HG03135 (cell line): ENCODE results near the gene PCBD1.
A peak's percentile ranks its signal among the peaks of the same experiment; 100 is the strongest.

Experiments used
- ATAC-seq: cut with Tn5 transposase; IDR thresholded peaks from one replicate; pipeline ENCODE4 v1.9.1; 2021; ENCODE audit warnings: mild to moderate bottlenecking, moderate library complexity; ENCODE audit not compliant: unreplicated experiment

The PCBD1 gene

DNA sequence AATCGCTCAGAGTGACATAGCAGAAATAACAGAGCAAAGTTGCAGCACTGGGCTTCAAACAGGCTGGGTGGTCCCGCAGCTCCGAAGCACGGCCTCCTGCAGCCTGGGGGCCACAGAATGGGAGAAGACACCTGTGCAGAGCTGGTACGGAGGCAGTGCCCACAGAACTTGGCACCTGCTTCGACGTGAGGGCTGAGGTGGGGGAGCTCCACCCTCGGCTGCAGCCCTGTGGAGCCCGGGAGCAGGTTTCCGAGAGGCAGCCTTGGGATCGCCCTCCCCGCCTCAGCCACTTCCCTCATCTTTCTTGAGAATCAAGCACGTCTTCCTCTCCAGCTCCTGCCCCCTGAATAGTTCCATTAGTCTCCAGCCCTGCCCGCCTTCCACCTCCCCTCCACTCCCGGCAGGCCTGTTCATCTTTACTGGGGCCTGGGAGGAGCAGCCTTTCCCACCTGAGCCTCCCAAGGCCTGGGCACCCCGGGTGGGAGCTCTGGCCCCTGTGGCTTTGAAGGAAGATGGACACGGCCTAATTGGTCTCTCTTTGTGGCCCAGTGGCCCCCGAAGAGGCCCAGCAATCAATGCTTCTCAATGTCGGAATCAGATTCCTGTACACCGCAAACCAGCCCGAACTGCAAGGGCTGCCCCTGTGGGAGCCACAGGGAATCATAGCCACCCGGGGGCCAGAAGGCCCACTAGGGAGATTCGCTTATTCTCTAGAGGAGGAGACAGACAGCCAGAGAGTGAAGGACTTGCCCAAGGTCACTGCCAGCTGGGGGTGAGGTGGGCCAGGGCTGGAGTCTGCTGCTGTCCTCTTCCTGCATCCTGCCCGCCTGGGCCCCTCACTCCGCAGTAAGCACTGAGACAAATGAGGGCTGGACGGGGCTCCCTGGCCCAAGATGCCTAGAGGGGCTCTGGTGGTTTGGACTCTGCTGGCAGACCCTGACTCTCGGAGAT, 17.0 kb upstream of the PCBD1 start:
- ATAC-seq: no peak

DNA sequence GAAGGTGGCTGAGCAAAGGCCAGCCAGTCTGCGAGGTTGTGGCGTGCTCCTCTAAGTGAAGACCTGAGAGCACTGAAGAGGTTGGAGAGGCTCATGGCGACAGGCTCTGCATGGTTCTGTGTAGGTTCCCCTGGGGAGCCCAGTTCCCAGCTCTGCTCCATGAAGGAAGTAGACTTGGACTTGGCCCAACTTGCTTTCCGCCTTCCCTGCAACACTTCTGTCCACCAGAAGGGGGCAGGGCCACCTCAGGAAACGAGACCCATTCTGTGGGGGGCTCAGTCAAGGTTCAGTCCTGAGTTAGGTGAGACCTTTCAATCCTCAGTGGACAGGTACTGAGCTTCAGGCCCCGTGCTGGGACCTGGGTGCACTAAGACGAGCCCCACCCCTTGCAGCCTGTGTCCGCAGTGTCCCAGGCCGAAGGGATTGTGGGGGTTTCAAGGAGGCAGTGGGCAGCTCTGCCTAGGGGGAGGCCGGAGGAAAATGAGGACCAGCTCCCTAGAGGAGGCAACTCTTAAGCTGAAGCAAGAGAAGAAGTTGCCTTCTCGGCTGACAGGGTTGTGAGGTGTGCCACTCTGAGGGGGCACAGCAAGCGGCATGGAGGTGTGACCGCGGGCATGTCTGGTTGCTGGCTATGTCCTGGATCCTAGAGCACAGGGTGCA, 15.0 kb upstream of the PCBD1 start:
- no peak for ATAC-seq

DNA sequence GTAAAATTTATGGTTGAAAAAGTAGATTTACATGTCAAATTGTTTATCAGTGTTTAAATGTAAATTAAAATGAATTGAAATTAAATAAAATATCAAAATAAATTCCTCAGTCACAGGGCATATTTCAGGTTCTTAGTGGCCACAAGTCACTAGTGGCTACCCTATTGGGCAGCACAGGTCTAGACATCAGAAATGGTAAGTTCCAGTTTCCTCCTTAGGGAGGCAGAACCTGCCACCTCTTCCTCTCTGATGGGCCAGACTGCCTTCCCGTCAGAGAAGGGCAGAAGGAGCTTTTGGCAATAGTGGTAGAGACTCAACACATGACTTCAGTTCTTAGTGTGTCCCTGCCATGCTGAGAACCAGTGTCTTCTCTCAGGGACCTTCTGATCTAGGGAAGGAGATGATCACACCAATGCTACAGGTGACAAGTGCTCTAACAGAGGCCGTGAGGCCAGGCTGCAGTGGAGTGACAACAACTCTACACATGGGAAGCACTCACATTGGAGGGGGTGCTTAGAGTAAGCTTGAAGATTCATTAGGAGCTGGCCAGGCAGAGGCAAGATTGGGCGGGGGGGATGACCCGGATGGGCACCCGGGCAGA, 14.4 kb upstream of the PCBD1 start:
- no peak for ATAC-seq

GRCh38 chr10:70901276-70901878, 13.0 kb upstream of the PCBD1 start:
- ATAC-seq: no peak

DNA sequence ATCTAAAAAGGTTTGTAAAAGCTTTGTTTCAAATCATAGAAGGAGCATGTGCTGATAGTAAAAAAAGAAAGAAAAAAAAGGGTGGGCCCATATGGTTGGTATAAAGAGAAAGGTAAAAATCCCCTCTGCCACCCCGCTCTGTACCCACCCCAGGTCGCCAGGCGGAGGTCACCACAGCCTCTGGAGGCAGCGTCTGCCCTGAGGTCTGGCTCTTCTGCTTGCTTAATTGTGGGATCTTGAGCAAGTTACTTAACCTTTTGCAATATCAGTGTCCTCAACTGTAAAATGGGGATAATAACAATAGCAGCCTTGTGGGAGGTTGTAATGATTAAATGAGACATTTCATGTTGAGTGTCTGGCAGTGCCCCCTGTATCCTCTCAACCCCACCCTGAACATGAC, 10.7 kb upstream of the PCBD1 start:
- ATAC-seq: no peak

DNA sequence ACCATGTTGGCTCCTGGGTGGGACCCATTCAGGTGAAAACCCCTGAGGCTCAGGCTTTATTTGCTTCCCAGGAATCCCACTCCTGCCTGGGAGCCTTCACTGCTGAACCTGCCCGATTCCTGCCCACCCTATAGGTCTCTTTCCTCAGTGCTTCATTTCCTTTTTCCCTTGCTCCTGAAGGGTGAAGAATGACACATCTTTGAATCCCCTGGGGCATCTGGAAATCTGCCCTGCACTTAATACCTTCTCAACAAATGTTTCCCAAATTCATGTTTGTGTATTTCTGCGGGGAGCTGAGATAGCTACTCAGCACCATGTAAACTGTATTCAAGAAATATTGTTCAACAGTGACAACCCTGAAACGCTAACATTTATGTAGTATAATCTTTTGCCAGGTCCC, 10.3 kb upstream of the PCBD1 start:
- no peak for ATAC-seq

DNA sequence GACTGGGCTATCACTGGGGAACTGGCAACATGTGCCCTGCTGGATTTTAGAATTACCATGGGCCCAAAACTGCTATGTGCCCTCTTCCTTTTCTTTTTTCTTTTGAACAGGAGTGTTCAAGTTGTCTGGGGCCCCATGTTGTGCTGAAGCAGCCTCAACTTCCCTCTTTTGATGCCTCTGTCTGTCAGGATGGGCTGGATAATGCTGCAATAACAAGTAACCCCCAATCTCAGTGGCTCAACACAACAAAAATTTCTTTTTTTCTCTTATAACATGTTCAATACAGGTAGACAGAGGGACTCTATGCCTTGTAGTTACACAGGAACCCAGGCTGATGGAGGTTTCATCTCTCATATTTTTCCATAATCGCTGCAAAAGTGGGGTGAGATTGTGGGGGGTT, 8.2 kb upstream of the PCBD1 start:
- ATAC-seq: no peak

GRCh38 chr10:70894416-70894815, 6.1 kb upstream of the PCBD1 start:
- ATAC-seq: no peak

DNA sequence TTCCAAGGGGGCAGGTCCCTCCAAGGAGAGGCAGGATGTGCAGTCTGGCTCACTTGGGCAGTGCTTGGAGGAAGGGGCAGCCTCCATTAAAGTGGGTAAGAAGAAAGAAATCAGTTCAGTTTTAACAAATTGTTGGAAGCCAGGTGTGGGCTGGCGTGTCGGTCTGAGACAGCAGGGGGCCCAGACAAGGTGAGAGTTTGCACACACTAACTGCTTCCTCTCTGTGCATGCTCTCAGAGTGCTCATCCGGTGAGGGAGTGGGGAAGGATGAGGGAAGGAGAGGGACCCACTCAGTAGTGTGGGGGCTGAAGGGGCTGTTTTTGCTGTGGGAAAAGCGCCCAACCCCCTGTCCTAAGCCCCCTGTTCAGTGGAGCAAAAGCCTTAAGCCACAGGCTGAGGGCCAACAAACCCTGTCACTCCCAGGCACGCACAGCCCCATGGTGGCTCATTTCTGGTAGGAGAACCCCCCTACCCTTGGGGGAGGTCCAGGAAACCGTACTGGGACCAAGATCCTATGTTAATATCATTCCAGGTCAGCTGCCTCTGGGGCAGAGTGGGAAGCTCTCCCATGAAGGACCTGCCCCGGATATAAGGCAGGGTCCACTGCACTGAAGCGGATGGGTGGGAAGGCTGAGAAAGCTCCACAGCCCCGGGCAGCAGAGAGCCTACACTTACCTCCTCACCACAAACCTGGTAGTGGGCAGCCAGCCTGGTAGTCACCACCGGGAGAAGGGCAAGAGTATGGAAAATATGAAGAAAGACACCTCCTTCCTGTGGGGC, 5.1 kb upstream of the PCBD1 start:
- ATAC-seq: no peak

DNA sequence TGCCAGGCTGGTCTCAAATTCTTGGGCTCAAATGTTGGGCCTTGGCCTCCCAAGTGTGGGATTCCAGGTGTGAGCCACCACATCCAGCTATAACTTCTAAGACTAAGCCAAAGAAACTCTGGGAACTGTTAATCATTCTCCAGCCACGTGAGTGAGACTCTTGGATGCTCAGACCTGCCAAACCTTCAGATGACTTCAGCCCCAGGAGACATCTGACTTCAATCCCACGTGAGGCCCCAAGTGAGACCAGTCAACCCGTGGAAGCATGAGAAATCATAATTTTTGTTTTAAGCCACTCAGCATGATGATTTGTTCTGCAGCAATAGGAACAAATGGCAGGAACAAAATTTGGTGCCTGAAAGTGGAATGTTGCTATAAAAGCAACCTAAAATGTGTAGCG, 4.3 kb upstream of the PCBD1 start:
- ATAC-seq: no peak

DNA sequence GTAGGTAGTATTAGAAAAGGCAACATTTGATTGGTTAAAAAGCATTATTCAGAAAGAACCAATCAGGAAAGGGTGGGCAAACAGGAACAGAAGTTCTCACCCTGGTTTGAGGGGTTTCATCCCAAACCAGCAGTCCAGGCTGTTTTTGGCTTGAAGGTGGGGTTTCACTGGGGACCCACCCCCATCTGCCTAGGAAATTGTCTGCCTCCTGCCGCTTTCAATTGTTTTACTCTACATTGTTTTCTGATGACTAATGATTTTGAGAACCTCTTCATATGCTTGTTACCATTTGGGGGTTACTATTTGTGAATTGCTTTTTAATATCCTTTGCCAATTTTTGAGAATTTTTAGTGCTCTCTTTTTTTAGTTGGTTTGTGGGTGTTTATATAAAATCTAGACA, 3.3 kb upstream of the PCBD1 start:
- ATAC-seq: no peak

DNA sequence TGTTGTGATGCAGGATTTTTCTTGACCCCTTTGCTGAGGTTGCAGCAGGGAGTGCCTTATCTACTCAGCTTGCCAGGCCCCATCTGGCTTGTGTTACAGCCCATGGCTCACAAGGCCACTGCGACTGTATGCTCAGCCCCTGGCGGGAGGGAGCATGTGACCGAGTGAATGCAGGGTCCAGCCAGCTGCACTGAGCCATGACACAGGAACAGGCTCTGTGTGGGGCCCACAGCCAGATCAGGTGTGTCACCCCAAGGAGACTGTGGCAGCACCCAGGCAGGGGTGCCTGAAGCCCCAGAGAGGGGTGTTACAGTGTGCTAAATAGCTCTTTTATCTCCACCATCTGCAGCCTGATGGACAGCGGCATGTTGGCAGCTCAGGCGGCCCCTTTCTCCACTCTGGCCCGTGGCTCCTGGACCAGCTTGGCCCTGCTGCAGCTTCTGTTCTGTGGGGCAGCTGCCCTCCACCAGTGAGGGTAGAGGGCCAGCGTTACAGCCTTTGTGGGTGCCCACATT, 2.6 kb upstream of the PCBD1 start:
- ATAC-seq: no peak

DNA sequence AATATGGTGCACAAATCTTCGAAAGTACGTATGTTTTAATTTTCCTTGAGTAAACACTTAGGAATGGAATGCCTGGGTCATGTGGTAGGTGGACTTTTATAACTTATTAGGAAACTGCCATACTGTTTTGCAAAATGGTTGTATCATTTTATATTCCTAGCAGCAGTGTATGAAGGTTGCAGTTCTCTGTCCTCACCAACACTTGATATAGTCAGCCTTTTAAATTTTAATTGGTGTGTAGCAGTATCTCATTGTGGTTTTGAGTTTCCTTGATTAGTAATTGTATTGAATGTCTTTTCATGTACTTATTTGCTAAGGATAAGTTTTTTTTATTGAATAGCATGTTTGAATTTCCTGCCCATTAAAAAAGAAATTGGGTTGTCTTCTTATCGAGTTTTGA, 926 bp upstream of the PCBD1 start:
- no peak for ATAC-seq

DNA sequence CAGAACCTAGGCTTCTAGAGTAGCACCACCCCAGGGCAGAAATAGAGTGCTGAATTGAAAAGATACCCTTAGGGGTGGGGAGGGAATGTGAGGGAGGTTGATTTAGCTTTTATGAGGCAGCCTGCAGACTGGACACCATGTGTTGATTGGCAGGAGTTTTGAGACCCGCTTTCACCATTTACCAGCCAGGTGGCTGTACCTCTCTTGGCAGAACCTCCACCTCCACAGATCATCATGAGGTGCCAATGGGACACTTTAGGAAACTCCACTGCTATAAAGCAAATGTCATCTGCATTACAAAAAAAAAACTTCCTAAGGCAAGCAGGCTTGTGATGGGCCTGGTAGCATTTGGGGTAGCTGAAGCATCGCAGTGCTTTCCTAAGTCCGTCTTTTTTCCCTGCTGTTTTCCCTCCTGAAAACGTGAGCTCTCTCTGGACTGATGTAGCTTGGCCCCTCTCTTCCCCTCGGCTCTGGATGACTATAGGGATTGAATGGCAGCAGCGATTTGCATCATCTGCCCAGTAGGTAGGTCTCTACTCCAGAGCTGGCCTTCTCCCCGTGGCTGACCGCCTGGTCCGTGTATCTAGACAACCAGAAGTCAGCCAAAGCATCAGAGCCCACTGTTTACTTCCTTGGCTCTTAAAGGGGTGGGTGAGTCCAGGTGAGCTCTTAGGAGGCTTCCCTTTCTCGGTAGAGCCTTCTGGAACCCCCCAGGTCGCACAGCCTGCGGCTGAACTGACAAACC, 1.3 kb downstream of the PCBD1 start:
- ATAC-seq: no peak

DNA sequence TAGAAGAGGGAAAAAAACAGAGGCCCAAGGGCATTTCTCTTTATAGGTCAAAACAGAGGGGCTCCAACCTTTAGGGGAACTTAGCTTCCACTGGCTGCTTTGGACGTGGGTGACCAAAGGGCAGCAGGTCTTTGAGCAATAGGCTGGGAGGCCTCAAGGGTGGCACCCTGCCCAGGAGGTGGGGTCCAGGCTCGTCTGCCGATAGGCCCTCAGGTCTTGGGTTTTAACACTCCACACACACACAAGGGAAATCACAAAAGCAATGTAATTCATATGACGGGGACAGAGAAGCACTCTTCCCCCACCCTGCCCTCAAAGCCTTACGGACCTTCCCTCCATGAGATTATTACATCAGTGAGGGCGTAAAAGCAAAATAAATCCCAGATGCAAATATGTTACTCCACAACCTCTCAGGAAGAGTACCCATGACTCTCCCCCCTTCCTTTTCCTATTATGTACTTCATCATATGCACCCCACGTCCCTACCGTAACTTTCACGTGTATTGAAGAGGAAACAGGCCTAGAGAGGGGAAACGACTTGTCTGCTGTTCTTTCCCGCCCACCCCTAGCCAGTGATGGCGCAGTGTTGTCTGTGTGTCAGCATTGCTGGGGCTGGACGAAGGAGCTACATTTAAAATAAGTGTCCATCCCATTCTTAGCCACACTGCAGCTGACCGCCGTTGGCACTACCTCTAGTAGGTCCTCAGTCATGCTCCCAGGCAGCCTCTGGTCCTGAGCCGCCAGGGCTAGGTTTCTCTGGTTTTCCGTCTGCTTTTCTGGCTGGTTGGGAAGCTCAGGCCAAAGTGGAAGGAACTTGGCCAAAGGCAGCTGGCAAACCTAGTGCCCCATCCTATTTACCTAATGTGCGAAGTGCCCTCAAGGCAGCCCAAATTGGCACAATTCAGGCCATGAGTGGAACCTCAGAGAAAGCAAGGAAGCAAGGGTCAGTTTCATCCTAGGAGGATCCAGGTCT, 2.1 kb downstream of the PCBD1 start:
- no peak for ATAC-seq

DNA sequence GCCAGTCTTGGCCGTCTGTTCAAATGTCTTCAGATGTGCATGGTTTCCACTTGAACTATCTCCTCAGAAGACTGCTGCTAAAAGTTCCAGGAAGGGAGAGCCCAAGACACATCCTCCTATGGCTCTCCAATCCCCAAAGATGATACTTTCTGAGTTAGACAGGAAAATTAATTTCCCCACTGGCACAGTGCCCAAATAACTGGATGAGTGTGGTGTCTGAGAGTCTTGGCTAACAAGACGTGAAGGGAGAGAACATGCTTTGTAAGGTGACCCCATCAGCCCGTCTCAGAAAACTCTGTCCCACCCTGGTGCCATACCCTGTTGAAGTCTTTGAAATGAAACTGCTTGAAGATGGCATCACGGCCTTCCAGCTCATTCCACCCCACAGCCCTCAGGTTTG, 2.9 kb downstream of the PCBD1 start:
- ATAC-seq: no peak

DNA sequence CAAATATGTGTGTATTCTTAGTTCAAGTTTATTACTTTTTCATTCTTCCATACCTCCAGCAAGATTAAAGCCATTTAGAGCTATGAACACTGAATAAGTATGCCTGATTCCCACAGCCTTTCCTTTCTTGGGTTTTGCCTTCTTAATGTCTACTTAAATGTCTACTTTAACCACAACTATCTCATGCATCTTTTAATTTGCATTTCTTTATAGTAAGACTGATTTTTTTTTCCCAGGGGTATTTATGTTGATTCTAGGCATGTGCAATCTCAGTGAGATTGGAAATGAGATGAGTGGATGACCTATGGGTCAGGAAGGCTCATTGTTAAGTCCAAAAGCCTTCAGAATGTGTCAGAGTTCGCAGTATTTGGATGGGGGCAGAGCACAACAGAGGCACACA, 3.6 kb downstream of the PCBD1 start:
- no peak for ATAC-seq

GRCh38 chr10:70880077-70880534, 8.3 kb downstream of the PCBD1 start:
- ATAC-seq: peak; percentile 60

DNA sequence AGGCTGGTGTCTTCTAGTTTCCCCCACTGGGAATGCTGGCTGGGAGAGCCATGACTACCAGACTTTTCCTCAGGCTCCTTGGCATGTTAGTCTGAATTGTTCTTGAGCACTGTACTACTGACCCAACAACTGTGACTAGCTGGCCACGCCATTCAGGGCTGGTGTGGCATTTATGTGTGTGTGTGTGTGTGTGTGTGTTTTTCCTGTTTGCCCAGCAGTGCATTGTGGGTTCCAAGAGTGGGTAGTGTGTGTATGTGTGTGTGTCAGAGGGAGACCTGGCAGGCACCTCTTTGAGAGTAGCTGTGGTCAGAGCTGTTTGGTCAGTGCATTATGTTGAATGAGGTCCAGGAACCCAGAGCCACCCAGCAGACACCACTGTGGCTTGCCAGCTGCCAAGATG, 9.2 kb downstream of the PCBD1 start:
- ATAC-seq: no peak
